ENCODE measurements around the gene TP53TG3D.
"Not testable (repeated sequence)": the region's sequence is repeated elsewhere in the genome, so short reads cannot be mapped to it uniquely, and the experiment has no call there.

The TP53TG3D gene, protein sequence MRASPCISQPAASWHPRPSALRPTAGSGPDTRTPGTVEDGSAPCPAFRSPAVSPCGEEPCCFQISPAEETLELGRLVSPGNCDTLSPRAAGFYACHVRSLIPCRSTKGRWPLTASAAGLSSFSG

DNA sequence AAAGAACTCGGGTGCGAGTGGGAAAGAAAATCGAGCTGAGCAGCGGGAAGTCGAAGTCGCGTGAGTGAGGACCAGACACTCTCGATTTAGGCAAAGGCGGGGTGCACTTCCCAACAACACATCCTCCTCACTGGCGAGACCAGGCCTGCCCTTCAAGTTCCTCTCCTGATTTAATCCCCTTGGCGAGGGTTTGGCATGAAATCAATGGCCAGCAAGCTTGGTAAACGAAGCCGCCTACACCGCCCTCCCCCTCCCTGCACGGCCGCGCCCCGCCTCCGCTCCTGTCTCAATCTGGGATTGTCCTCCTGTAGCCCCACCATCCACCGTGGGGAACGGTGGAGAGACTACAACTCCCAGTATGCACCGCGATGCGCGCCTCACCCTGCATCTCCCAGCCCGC is at the start of gene TP53TG3D:
TP53TG3D (plus strand) TSS at position 301 of the 400 bp plus-strand sequence; CDS start at position 369, 68 bp downstream.
- H3K4me3 ChIP-seq (ENCODE audit: low read depth, low read length); DNase-seq (ENCODE audit: low read depth): not testable (repeated sequence)

DNA sequence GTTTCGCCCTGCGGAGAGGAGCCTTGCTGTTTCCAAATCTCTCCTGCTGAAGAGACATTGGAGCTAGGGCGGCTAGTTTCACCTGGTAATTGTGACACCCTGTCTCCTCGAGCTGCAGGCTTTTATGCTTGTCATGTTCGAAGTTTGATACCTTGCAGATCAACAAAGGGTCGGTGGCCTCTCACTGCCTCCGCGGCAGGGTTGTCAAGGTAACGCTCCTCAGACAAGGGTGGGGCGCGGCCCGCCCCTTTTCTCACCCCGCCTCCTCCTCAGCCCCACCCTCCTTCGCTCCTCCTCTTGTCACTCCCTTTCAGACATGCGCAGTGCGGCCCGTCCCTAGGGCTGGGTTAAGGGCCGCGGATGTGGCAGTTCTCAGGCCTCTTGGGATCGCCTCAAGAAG is 421 bp downstream of the TP53TG3D start:
- H3K4me3 ChIP-seq (ENCODE audit: low read depth, low read length); DNase-seq (ENCODE audit: low read depth): not testable (repeated sequence)

DNA sequence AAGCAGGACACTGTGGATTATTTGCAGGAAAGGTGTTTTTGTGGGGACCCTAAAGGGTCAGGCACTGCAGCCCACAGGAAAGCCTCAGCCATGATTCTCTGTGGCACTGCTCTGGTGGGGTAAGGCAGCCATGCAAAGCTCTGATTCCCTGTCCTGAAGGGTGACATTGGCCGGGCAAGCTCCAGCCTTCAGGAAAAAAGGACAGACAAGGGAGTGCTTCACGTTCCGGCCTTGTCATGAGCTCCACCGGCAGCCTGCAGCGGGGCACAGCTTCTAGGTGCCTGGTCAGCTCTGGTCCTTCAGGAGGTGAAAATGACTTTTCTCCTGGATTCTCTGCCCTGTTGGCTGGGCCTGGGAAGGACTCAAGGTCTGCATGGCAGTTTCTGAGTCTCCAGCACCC is 8.4 kb downstream of the TP53TG3D start:
- not testable (repeated sequence) for DNase-seq (ENCODE audit: low read depth)

DNA sequence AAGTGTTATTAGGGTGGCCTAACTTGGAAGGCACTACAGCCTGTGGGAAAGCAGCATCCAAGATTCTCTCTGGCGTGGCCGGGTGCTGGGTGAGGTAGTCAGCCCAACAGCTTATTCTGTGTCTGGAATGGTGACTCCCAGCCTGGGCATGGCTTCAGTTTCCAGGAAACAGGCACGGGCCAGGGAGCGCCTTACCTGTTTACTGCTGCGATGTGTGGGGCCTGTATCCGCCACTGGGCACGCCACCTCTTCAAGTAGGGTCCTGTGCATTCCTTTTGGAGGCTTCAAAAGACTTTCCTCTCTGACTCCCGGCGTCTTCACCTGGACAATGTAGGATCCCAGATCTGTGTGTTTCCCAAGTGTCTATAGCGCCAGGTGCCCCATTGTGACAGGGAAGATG is 10.5 kb downstream of the TP53TG3D start:
- H3K4me3 ChIP-seq (ENCODE audit: low read depth, low read length); DNase-seq (ENCODE audit: low read depth): not testable (repeated sequence)

More for the DNA sequence above, 8.4 kb downstream of the TP53TG3D start:
- H3K4me3 ChIP-seq (ENCODE audit: low read depth, low read length), result not testable (repeated sequence)

DNA sequence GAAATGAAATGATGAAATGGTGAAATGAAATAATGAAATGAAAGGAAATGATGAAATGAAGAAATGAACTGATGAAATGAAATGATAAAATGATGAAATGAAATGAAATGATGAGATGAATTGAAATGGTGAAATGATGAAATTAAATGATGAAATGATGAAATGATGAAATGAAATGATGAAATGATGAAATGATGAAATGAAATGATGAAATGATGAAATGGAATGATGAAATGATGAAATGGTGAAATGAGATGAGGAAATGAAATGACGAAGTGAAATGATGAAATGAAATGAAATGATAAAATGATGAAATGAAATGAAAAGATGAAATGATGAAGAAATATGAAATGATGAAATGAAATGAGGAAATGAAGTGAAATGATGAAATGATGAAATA is 28.8 kb downstream of the TP53TG3D start:
- not testable (repeated sequence) for H3K4me3 ChIP-seq (ENCODE audit: low read depth, low read length); DNase-seq (ENCODE audit: low read depth)

DNA sequence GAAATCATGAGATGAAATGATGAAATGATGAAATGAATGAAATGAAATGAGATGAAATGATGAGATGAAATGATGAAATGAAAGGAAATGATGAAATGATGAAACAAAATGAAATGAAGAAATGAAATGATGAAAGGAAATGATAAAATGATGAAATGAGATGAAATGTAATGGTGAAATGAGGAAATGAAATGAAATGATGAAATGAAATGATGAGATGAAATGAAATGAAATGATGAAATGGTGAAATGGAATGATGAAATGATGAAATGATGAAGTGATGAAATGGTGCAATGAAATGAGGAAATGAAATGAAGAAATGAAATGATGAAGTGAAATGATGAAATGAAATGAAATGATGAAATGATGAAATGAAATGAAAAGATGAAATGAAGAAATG is 29.9 kb downstream of the TP53TG3D start:
- H3K4me3 ChIP-seq (ENCODE audit: low read depth, low read length); DNase-seq (ENCODE audit: low read depth): not testable (repeated sequence)

DNA sequence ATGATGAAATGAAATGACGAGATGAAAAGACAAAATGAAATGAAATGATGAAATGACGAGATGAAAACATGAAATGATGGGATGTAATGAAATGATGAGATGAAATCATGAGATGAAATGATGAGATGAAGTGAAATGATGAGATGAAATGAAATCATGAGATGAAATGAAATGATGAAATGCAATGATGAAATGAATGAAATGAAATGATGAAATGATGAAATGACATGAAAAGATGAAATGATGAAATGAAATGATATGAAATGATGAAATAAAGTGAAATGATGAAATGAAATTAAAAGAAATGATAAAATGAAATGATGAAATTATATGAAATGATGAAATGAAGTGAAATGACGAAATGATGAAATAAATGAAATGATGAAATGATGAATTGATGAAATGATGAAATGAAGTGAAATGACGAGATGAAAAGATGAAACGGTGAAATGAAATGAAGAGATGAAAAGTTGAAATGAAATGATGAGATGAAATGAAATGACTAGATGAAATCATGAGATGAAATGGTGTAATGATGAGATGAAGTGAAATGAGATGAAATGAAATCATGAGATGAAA is 30.9 kb downstream of the TP53TG3D start:
- H3K4me3 ChIP-seq (ENCODE audit: low read depth, low read length); DNase-seq (ENCODE audit: low read depth): not testable (repeated sequence)

DNA sequence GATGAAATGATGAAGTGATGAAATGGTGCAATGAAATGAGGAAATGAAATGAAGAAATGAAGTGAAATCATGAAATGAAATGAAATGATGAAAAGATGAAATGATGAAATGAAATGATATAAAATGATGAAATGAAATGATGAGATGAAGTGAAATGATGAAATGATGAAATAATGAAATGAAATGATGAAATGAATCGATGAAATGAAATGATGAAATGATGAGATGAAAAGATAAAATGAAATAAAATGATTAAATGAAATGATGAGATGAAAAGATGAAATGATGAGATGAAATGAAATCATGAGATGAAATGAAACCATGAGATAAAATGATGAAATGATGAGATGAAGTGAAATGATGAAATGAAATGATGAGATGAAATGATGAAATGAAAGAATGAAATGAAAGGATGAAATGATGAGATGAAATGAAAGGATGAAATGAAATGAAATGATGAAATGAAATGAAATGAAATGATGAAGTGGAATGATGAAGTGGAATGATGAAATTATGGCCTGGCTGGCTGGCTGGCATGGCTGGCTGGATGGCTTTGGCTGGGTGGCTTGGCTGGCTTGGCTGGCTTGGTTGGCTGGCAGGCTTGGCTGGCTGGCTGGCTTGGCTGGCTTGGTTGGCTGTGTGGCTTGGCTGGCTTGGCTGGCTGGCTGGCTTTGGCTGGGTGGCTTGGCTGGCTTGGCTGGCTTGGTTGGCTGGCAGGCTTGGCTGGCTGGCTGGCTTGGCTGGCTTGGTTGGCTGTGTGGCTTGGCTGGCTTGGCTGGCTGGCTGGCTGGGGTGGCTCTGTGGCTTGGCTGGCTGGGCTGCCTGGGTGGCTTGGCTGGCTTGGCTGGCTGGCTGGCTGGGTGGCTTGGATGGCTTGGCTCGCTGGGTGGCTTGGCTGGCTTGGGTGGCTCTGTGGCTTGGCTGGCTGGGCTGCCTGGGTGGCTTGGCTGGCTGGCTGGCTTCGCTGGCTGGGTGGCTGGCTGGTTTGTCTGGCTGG is 32.0 kb downstream of the TP53TG3D start:
- H3K4me3 ChIP-seq (ENCODE audit: low read depth, low read length); DNase-seq (ENCODE audit: low read depth): not testable (repeated sequence)

DNA sequence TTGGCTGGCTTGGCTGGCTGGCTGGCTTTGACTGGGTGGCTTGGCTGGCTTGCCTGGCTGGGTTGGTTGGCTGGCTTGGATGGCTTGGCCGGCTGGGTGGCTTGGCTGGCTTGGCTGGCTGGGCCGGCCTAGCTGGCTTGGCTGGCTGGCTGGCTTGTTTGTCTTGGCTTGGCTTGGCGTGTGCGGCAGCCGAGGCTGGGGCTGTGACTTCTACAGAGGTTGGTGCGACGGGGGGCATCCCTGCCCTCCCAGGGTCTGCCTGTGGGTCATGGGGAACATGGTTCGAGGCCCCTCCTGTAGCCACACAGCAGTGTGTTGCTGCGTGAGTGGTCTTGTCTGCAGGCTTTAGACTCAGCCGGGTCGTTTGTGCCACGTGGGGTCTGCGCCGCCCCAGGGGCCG is 33.1 kb downstream of the TP53TG3D start:
- DNase-seq (ENCODE audit: low read depth); H3K4me3 ChIP-seq (ENCODE audit: low read depth, low read length): not testable (repeated sequence)

DNA sequence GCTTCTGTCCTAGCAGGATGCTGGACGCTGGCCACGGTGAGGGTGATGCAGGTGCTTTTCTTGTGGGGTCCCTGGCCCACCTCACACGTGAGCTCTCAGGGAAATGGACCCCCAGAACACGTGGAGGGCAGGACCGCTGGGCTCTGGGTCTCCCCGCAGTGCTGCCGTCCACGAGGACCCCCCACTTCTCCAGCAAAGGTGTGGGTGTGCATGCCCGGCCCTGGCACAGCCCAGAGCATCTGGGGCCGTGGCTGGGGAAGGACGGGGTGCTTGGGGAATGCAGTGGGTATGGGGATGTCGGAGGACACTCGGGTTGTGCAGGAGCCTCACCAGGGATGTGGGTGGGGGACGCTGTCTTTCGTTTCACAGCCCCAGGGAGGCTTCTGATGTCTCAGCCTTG is 34.7 kb downstream of the TP53TG3D start:
- not testable (repeated sequence) for H3K4me3 ChIP-seq (ENCODE audit: low read depth, low read length); DNase-seq (ENCODE audit: low read depth)

DNA sequence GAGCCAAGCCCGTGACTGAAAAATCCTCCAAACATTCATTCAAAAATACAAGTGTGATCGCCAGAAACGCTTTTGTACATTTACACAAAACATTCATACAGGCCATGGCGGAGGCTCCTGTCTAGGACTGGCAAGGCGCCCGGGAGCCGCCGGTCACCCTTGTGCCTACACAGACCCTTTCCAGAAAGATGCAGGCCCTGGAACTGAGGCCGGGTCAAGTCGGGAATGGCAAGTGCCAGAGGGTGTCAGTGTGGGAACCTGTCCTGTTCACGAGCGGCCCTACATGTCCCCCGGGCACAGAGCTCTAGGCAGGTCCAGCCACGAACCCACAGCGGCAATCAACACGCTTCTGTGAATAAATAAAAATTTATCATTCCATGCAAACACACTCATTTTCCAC is 36.1 kb downstream of the TP53TG3D start:
- H3K4me3 ChIP-seq (ENCODE audit: low read depth, low read length), result not testable (repeated sequence)

DNA sequence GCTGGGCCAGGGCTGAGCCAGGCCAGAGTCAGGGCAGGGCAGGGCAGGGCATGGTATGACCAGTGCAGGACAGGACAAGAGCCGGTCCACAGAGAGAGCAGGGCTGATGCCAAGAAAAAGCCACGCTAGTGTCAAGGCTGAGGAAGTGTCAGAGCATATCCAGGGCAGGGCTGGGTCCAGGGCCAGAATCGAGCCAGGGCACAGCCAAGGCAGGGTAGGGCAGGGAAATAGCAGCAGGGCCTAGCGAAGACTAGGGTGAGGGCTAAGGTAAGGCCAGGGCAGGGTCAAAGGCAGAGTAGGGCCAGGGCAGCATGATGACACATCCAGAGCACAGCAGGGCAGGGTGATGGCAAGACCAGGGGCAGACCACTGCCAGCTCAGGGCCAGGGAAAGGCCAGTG is 49.7 kb downstream of the TP53TG3D start:
- DNase-seq (ENCODE audit: low read depth), result not testable (repeated sequence)

More for the DNA sequence above, 36.1 kb downstream of the TP53TG3D start:
- not testable (repeated sequence) for DNase-seq (ENCODE audit: low read depth)

More for the DNA sequence above, 49.7 kb downstream of the TP53TG3D start:
- H3K4me3 ChIP-seq (ENCODE audit: low read depth, low read length), result not testable (repeated sequence)
